ENCODE results near the gene RNASE7.

RNASE7 gene

DNA sequence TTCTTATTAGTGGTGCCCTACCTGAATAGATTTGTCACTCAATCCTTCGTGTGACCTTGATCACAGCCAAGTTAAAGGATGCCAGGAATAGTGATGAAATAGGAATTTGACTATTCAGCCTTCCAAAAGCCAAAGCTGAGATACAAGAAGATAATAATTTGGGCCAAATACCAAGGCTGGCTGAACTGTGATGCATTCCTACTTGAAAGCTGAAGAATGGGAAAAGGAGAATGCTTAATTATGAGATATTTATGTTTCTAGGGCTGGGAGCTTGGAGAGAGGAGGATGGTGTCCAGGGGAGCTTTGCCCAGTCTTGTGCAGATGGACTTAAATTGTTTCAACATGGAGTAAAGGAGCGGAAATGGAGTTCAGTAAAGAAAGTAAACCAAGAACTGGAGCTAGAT lies 5.2 kb downstream of the RNASE7 start:
- no peak for DNase-seq
- Mint-ChIP-seq H3K36me3 (ENCODE audit: low read depth) (no peaks in the 10 kb centered on the region), H3K9me3 (no peaks in the 10 kb centered on the region), H3K27me3 (peaks cover 16% of the 10 kb centered on the region), H3K4me3 (no peak overlapping the region), H3K4me1 (peaks cover 7% of the 10 kb centered on the region), H3K27ac (no peak overlapping the region)
- no peak for ATAC-seq

DNA sequence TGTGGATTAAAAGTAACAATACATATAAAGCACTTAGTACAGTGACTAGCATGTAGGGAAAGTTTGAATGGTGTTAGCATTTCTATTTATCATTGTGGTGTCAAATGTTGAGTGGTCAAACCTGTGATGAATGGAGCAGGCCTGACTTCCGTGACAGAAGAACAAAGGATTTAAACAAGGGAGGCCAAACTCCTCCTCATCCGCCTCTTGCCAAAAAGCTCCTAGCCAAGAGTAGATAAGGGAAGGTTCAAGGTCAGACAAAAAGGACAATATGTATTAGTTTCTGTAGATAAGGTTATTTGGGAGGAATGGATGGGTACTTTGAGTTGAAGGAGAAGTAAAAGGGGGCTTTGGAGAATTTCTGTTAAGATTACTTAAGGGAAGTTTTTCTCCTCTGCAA lies 6.5 kb downstream of the RNASE7 start:
- H3K36me3 Mint-ChIP-seq (ENCODE audit: low read depth): no peaks in the 10 kb centered on the region
- H3K27me3 Mint-ChIP-seq: peaks cover 15% of the 10 kb centered on the region
- no peaks in the 10 kb centered on the region for H3K9me3 Mint-ChIP-seq
- H3K4me3 Mint-ChIP-seq: no peak overlapping the region
- DNase-seq: no peak
- no peak overlapping the region for H3K27ac Mint-ChIP-seq
- peaks cover 5% of the 10 kb centered on the region for H3K4me1 Mint-ChIP-seq
- no peak for ATAC-seq

DNA sequence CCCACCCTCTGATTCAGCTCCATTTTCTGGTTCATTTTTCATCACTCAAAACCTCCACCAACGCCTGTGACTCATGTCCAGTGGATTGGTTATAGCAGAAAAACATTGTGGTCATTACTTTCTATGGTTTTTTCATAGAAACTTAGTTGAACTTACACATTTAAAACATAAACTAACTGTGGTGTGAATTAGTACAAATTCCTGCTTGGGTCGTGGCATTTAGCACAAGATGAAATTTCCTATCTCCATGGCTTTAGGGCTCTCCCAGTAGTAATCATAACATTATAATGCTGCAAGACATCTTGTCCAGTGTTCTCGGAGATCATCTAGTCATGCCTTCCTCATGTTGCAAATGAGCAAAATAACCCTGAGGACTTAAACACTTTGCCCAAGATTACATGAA lies 7.1 kb downstream of the RNASE7 start:
- Mint-ChIP-seq H3K4me1 (peaks cover 3% of the 10 kb centered on the region), H3K9me3 (no peaks in the 10 kb centered on the region), H3K27me3 (peaks cover 15% of the 10 kb centered on the region), H3K36me3 (ENCODE audit: low read depth) (no peaks in the 10 kb centered on the region), H3K4me3 (no peak overlapping the region), H3K27ac (no peak overlapping the region)
- DNase-seq: no peak
- no peak for ATAC-seq

DNA sequence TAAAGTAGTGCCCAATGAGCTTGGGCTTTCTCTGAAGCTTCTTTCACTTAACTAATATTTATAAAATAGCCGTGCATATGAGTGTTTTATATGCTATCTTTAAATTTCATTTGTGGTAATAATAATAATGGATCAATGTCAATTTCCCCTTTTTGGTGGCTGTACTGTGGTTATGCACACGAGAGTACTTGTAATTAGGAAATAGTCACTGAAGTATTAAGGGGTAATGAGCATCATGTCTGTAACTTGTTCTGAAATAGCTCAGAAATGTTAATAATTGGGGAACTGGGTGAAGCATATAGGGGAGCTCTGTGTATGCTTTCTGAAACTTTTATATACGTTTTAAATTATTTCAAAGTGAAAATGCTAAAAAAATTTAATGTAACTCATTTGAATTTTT lies 8.4 kb downstream of the RNASE7 start:
- DNase-seq: no peak
- Mint-ChIP-seq H3K36me3 (ENCODE audit: low read depth) (no peaks in the 10 kb centered on the region), H3K27me3 (peaks cover 6% of the 10 kb centered on the region), H3K4me3 (no peak overlapping the region), H3K4me1 (no peaks in the 10 kb centered on the region), H3K9me3 (no peaks in the 10 kb centered on the region), H3K27ac (no peak overlapping the region)
- ATAC-seq: no peak

GRCh38 chr14:21053184-21054122 lies 11.3 kb downstream of the RNASE7 start:
- no peak for DNase-seq
- Mint-ChIP-seq H3K36me3 (ENCODE audit: low read depth) (no peaks in the 10 kb centered on the region), H3K27ac (no peak overlapping the region), H3K27me3 (peaks cover 6% of the 10 kb centered on the region), H3K4me1 (no peaks in the 10 kb centered on the region), H3K9me3 (no peaks in the 10 kb centered on the region), H3K4me3 (no peak overlapping the region)
- no peak for ATAC-seq

DNA sequence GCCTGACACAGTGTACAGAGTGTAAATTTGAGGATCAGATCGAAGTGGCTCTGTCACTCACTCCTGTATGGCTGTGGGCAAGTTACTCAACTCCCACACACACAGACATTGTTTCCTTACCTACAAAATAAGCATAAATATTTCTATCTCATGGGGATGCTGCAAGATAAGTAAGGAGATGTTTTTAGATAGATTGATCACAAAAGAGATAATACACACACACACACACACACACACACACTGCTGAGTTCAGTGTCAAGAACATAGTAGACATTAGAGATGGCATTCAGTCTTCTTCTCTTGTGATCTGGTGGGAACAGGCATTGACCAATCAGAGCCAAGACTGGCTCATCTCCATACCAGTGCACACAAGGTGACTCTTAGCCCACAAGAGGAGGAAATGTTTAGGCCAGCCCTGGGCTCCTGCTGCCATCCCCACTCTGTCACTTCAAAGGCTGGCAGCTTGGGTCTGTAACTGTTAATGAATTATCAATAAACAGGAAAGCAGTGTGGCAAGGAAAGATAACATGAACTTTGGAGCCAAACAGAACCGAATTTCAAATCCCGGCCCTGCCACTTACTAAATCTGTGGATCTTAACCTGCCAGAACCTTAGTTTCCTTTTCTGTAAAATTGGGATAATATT lies 12.1 kb downstream of the RNASE7 start:
- Mint-ChIP-seq H3K36me3 (ENCODE audit: low read depth) (no peaks in the 10 kb centered on the region), H3K9me3 (no peaks in the 10 kb centered on the region), H3K27ac (no peak overlapping the region), H3K27me3 (peaks cover 4% of the 10 kb centered on the region), H3K4me1 (no peaks in the 10 kb centered on the region), H3K4me3 (no peak overlapping the region)
- DNase-seq: no peak
- ATAC-seq: peak; percentile 49

GRCh38 chr14:21054768-21055145 lies 12.6 kb downstream of the RNASE7 start:
- DNase-seq (no peak), ATAC-seq (no peak)
- Mint-ChIP-seq H3K36me3 (ENCODE audit: low read depth) (no peaks in the 10 kb centered on the region), H3K27ac (no peak overlapping the region), H3K9me3 (no peaks in the 10 kb centered on the region), H3K27me3 (peaks cover 4% of the 10 kb centered on the region), H3K4me1 (no peaks in the 10 kb centered on the region), H3K4me3 (no peak overlapping the region)

- Mint-ChIP-seq H3K36me3 (ENCODE audit: low read depth) (no peaks in the 10 kb centered on the region), H3K4me3 (no peak overlapping the region), H3K9me3 (no peaks in the 10 kb centered on the region), H3K4me1 (no peaks in the 10 kb centered on the region), H3K27ac (no peak overlapping the region), H3K27me3 (peaks cover 4% of the 10 kb centered on the region)
- DNase-seq: no peak
- ATAC-seq: no peak
Measured at GRCh38 chr14:21055432-21056117, 13.4 kb downstream of the RNASE7 start.

- DNase-seq (no peak), ATAC-seq (no peak)
- Mint-ChIP-seq H3K36me3 (ENCODE audit: low read depth) (no peaks in the 10 kb centered on the region), H3K27ac (no peak overlapping the region), H3K4me1 (no peaks in the 10 kb centered on the region), H3K27me3 (peaks cover 4% of the 10 kb centered on the region), H3K4me3 (no peak overlapping the region), H3K9me3 (no peaks in the 10 kb centered on the region)
Measured at GRCh38 chr14:21056520-21057163, 14.5 kb downstream of the RNASE7 start.

DNA sequence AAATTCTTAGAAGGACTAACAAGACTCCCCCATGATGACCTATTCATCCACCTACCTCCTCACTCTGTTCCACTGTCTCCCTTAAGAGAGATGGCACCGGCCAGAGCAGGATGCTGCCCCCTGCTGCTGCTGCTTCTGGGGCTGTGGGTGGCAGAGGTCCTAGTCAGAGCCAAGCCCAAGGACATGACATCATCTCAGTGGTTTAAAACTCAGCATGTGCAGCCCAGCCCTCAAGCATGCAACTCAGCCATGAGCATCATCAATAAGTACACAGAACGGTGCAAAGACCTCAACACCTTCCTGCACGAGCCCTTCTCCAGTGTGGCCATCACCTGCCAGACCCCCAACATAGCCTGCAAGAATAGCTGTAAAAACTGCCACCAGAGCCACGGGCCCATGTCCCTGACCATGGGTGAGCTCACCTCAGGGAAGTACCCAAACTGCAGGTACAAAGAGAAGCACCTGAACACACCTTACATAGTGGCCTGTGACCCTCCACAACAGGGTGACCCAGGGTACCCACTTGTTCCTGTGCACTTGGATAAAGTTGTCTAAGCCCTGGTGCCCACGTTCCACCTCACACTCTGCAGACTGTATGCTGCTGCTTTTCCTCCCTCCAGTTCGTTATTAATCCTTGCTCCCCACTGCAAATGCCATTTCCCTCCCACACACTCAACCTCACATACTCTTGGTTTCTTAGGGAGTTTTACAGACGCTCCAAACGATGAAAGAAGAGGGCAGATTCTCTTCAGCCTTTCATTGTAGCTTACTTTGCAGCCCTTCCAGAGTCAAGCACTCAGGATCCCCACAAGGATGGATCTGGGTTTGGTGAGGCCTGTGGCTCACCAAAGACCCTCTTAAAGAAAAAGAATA lies 15.9 kb downstream of the RNASE7 start, which contains the start of gene RNASE8:
Gene RNASE8 (plus strand): TSS at position 20 of the 873 bp plus-strand sequence. CDS start 71 bp downstream, at position 91.
- Mint-ChIP-seq H3K36me3 (ENCODE audit: low read depth) (no peaks in the 10 kb centered on the region), H3K27ac (no peak within 1 kb of the TSS), H3K27me3 (peaks cover 10% of the 10 kb centered on the region), H3K4me3 (no peak within 1 kb of the TSS), H3K9me3 (no peaks in the 10 kb centered on the region), H3K4me1 (no peaks in the 10 kb centered on the region)
- DNase-seq: no peak
- ATAC-seq: peak; percentile 64

GRCh38 chr14:21058903-21059302 lies 16.7 kb downstream of the RNASE7 start:
- ATAC-seq: no peak
- H3K4me1 Mint-ChIP-seq: no peaks in the 10 kb centered on the region

DNA sequence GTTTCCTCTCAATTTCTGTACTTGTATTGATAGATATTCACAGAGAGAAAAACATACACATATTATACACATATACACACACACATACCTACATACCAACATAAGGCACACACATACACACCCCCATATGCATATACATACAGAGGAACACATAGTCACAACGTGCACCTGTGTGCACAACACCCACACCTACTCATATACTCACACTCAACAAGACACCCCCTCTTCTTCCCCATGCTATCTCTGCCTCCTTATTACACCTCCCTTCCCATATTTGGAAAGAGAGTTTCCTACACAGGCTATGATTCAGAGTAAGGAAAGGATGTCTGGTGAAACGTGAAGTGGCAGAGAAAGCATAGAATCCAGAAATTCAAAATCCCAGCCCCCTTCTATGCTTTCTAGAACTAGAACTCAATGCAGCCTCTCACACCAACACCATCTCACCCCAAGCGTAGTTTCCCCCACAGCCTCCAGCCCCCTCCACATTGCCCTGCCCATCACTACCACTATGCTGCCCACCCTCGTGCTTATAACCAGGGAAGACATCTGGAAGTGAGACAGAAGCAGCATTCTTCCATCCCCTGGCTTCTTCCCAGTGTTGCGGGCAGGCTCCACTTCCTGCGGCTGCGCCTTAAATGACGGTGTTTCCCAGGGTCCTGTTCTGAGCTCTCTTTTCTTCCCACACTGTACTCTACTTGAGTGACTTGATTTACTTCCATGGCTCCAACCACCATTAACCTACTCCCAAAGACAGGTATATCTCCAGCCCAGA lies 17.9 kb downstream of the RNASE7 start:
- Mint-ChIP-seq H3K9me3 (no peaks in the 10 kb centered on the region), H3K27ac (no peak overlapping the region), H3K27me3 (peaks cover 21% of the 10 kb centered on the region), H3K4me3 (no peak overlapping the region), H3K36me3 (ENCODE audit: low read depth) (no peaks in the 10 kb centered on the region), H3K4me1 (no peaks in the 10 kb centered on the region)
- DNase-seq (no peak), ATAC-seq (no peak)

More at GRCh38 chr14:21058903-21059302, 16.7 kb downstream of the RNASE7 start:
- H3K4me3 Mint-ChIP-seq: no peak overlapping the region
- no peak overlapping the region for H3K27ac Mint-ChIP-seq
- no peaks in the 10 kb centered on the region for H3K36me3 Mint-ChIP-seq (ENCODE audit: low read depth)
- H3K9me3 Mint-ChIP-seq: no peaks in the 10 kb centered on the region
- DNase-seq: no peak
- peaks cover 16% of the 10 kb centered on the region for H3K27me3 Mint-ChIP-seq

All from activated naive CD8-positive, alpha-beta T cell treated with anti-CD3 and anti-CD28 coated beads, Interleukin-2, amount 50 U/mL, for 24 hours (primary cell).